Chondrocyte (in vitro differentiated cells): ENCODE measurements around the gene SIL1. TPM values are rescaled to one million over a fixed set of nuclear protein-coding genes. Genes with fewer than 3 reads are reported as not detected.

Experiments
- DNase-seq: peaks from one replicate; pipeline ENCODE4 v3.0.0; 2021; ENCODE audit warnings: mixed read lengths, low spot score
- H3K27ac Mint-ChIP-seq: one replicate; pipeline ENCODE4 v1.8.0; 2021; ENCODE audit warnings: mild to moderate bottlenecking, moderate library complexity, mixed read lengths; ENCODE audit not compliant: unreplicated experiment
- H3K27me3 Mint-ChIP-seq: 2 replicates; pipeline ENCODE4 v1.8.0; 2021; ENCODE audit warnings: low read depth, mixed read lengths
- H3K36me3 Mint-ChIP-seq: 2 replicates; pipeline ENCODE4 v1.8.0; 2021; ENCODE audit warnings: low read depth, mixed read lengths
- H3K4me1 Mint-ChIP-seq: 2 replicates; pipeline ENCODE4 v1.8.0; 2021; ENCODE audit warnings: low read depth, mild to moderate bottlenecking, mixed read lengths
- H3K4me3 Mint-ChIP-seq: one replicate; pipeline ENCODE4 v1.8.0; 2021; ENCODE audit warnings: mild to moderate bottlenecking, moderate library complexity, mixed read lengths; ENCODE audit not compliant: unreplicated experiment
- H3K9me3 Mint-ChIP-seq: 2 replicates; pipeline ENCODE4 v1.8.0; 2021; ENCODE audit warnings: low read depth, mixed read lengths
- CTCF ChIP-seq: fragments of 200-600 bp; sonication (generic); IDR thresholded peaks from 2 replicates; pipeline ENCODE4 v1.5.0; 2021; ENCODE audit warnings: antibody characterized with exemption, mild to moderate bottlenecking, moderate library complexity
- long read RNA-seq: library from polyadenylated mRNA; stranded (forward); transcript quantifications from one replicate; pipeline ENCODE4 v2.0.0, GENCODE V29; 2021
- total RNA-seq: library from RNA; stranded (reverse); gene quantifications from 3 replicates; pipeline ENCODE4 v1.2.1, GENCODE V29; 2021

SIL1 gene
- 71.1 to 87.4 TPM (median 76.2 TPM) in 3 replicates for total RNA-seq
- long read RNA-seq, transcript SIL1-202 (10 exons, 1,923 nt): major isoform, 156 of 178 reads
- long read RNA-seq, partial matches to known transcripts: 3 of 178 reads
- long read RNA-seq, other reads (novel, unspliced or antisense): 19 of 178 reads

DNA sequence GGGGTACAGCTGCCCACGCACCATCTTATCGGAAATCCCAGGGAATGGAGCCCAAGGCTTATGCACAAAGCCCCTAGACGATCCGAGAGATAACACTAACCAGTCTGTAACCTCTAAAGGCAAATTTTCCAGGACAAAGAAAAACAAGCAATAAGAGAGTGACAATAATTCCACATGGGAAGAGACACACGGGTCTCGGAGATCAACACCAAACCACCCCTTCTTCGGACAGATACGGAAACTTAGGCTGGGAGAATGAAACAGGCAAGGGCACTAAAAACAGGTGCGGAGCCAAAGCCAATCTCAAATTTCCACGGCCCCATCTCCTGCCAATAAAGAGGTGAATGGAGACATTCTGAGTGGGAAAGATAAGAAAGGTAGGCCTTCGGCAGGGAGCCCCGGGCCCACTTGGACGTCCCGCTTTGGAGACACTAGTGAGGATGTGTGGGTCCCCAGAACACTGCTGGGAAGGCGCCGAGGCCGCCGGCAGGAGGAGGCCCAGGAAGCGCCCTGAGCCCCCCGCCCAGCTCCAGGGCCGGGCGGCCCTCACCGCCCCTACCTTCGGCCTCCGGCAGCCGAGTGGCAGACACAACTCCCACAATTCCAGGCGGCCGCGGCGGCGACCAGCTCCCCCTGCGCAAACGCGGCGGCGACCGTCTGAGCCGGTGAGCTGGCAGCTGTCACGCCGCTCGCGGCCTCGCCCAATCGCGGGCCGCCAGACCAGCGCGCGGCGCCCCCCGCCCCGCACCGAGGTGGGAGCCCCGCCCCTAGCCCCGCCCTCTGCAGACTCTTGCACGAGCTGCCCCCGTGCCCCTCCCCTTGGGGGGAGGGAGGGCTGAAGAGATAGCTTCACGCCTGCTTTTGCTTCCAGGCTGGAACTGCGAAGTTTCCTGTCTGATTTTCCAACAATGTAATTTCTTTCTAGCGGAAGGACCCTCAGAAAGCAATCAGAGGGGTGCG is at the start of gene SIL1:
Gene SIL1, minus strand, starts transcription at position 659 of the 960 bp plus-strand sequence. CDS start 70,525 bp downstream, outside the sequence.
- peak; percentile 98 for DNase-seq
- H3K27me3 Mint-ChIP-seq: no peaks in the 10 kb centered on the region
- H3K4me1 Mint-ChIP-seq: peaks cover 18% of the 10 kb centered on the region
- no peaks in the 10 kb centered on the region for H3K9me3 Mint-ChIP-seq
- H3K36me3 Mint-ChIP-seq: peaks cover 6% of the 10 kb centered on the region
- H3K27ac Mint-ChIP-seq: peak within 1 kb of the TSS; percentile 94
- no peak for TF ChIP-seq CTCF
- peak within 1 kb of the TSS; percentile 89 for H3K4me3 Mint-ChIP-seq

- TF ChIP-seq CTCF: no peak
- Mint-ChIP-seq H3K27me3 (no peaks in the 10 kb centered on the region), H3K27ac (peak overlapping the region; percentile 57), H3K4me1 (peaks cover 13% of the 10 kb centered on the region), H3K4me3 (no peak overlapping the region), H3K9me3 (no peaks in the 10 kb centered on the region), H3K36me3 (no peaks in the 10 kb centered on the region)
- no peak for DNase-seq
Measured at GRCh38 chr5:139246394-139246793, 48.2 kb upstream of the SIL1 start.

GRCh38 chr5:139245637-139246339 is 47.6 kb upstream of the SIL1 start:
- peak; percentile 18 for TF ChIP-seq CTCF
- no peaks in the 10 kb centered on the region for H3K36me3 Mint-ChIP-seq
- no peak for DNase-seq
- no peaks in the 10 kb centered on the region for H3K9me3 Mint-ChIP-seq
- H3K27ac Mint-ChIP-seq: peak overlapping the region; percentile 57
- H3K4me1 Mint-ChIP-seq: peaks cover 13% of the 10 kb centered on the region
- H3K27me3 Mint-ChIP-seq: peaks cover 2% of the 10 kb centered on the region
- no peak overlapping the region for H3K4me3 Mint-ChIP-seq

- no peak overlapping the region for H3K4me3 Mint-ChIP-seq
- H3K36me3 Mint-ChIP-seq: no peaks in the 10 kb centered on the region
- peaks cover 4% of the 10 kb centered on the region for H3K27me3 Mint-ChIP-seq
- TF ChIP-seq CTCF: no peak
- peaks cover 13% of the 10 kb centered on the region for H3K4me1 Mint-ChIP-seq
- no peak for DNase-seq
- H3K27ac Mint-ChIP-seq: no peak overlapping the region
- H3K9me3 Mint-ChIP-seq: no peaks in the 10 kb centered on the region
Measured at GRCh38 chr5:139243425-139243970, 45.3 kb upstream of the SIL1 start.

- peaks cover 7% of the 10 kb centered on the region for H3K9me3 Mint-ChIP-seq
- H3K4me1 Mint-ChIP-seq: peaks cover 7% of the 10 kb centered on the region
- H3K27ac Mint-ChIP-seq: no peak overlapping the region
- no peak for DNase-seq
- H3K27me3 Mint-ChIP-seq: peaks cover 4% of the 10 kb centered on the region
- no peak for TF ChIP-seq CTCF
- no peak overlapping the region for H3K4me3 Mint-ChIP-seq
- H3K36me3 Mint-ChIP-seq: peaks cover 1% of the 10 kb centered on the region
Measured at GRCh38 chr5:139241139-139241538, 43.0 kb upstream of the SIL1 start.
